Activated CD8-positive, alpha-beta memory T cell treated with anti-CD3 and anti-CD28 coated beads, Interleukin-2, amount 50 U/mL, for 1 hour (primary cell): ENCODE measurements around the gene CDC37.

ENCODE experiments used
- DNase-seq: peaks from one replicate; pipeline ENCODE4 v3.0.0-alpha.2; 2020; ENCODE audit errors: extremely low read depth

CDC37 gene

GRCh38 chr19:10403137-10404021, at the start of gene CDC37:
TSS of gene CDC37 (minus strand) at chr19:10403542. CDS start at chr19:10403479, 63 bp downstream.
- peak; percentile 92 for DNase-seq

GRCh38 chr19:10450853-10451609, 47.7 kb upstream of the CDC37 start:
- no peak for DNase-seq

- no peak for DNase-seq
Measured at GRCh38 chr19:10450191-10450852, 47.0 kb upstream of the CDC37 start.

GRCh38 chr19:10449037-10449436, 45.7 kb upstream of the CDC37 start:
- no peak for DNase-seq

GRCh38 chr19:10442698-10443097, 39.4 kb upstream of the CDC37 start:
- no peak for DNase-seq

GRCh38 chr19:10439588-10439987, 36.2 kb upstream of the CDC37 start:
- DNase-seq: no peak

GRCh38 chr19:10433131-10433536, 29.8 kb upstream of the CDC37 start:
- no peak for DNase-seq

GRCh38 chr19:10432736-10433130, 29.4 kb upstream of the CDC37 start:
- DNase-seq: no peak

GRCh38 chr19:10431943-10432735, 28.8 kb upstream of the CDC37 start:
- DNase-seq: peak; percentile 45

GRCh38 chr19:10431254-10431942, 28.1 kb upstream of the CDC37 start:
- DNase-seq: no peak

GRCh38 chr19:10430505-10431253, 27.3 kb upstream of the CDC37 start:
- no peak for DNase-seq

GRCh38 chr19:10428996-10429381, 25.6 kb upstream of the CDC37 start:
- DNase-seq: no peak

GRCh38 chr19:10427169-10427568, 23.8 kb upstream of the CDC37 start:
- DNase-seq: no peak

- no peak for DNase-seq
Measured at GRCh38 chr19:10424011-10424637, 20.8 kb upstream of the CDC37 start.

- DNase-seq: no peak
Measured at GRCh38 chr19:10422846-10423245, 19.5 kb upstream of the CDC37 start.

- no peak for DNase-seq
Measured at GRCh38 chr19:10422046-10422461, 18.7 kb upstream of the CDC37 start.

GRCh38 chr19:10421240-10422045, 18.1 kb upstream of the CDC37 start:
- no peak for DNase-seq

- no peak for DNase-seq
Measured at GRCh38 chr19:10420444-10421239, 17.3 kb upstream of the CDC37 start, which contains the start of gene PDE4A. TSS of gene PDE4A (plus strand) at chr19:10420538. CDS start at chr19:10420765, 227 bp downstream.
